Cerebellar cortex (tissue), 1 donor: ENCODE results near the gene ADAMTSL1.

Experiments used
- DNase-seq: peaks from one replicate; pipeline ENCODE4 v3.0.0-alpha.2; 2015; ENCODE audit warnings: low spot score

ADAMTSL1 gene

DNA sequence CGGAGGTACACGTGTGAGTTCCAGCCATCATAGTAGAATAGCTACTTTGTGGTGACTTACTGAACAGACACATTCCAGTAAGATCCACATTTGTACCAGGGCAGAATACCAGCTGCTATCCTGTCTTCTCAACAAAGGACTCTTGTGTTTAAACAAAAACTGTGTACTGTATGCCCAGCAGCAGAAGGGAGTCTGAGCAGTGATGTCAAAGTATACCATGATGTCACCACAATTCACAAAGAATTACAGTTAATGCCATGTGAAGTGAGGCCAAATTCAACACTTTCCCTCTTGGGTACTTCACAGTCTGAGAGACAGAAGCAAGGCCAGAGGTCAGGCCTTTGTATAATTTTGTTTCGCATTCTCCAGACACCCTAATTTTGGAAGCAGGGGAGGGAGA is 137.0 kb downstream of the ADAMTSL1 start:
- DNase-seq, result no peak

DNA sequence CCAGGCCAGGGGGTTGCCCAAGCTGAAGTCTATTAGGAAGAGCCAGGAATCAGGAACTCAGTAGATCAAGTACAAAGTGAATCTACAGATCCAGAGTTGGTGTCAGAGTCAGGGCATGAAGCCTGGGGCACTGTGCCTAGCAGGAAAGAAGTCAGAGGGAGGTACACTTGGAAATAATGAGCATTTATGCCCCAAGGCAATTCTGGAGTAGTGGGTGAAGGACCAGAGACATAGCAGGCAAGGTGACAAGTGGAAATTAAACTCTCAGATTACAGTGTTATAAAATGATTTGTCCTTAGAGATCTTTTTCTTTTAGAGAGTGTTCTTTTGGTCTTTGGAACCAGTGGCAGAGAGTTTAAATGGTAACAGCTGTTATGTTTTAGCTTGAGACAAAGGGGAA is 138.0 kb downstream of the ADAMTSL1 start:
- no peak for DNase-seq

DNA sequence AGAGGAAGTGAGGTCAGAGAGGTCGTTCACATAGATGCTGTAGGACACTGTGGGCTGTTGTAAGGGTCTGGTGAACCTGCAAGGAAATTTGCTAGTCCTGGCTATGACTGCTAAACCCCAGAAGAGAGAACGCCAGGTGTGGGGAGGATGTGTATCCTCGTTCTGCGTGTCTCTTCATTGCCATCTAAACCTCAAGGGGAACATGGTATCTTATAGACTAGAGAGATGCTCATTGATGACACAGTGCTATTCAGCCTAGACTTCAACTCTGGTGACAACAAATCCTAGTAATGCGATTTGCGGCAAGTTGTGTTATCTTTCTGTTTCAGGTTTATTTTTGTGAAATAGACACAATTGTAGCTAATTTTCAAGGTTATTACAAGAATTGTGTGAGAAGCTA is 140.2 kb downstream of the ADAMTSL1 start:
- no peak for DNase-seq

DNA sequence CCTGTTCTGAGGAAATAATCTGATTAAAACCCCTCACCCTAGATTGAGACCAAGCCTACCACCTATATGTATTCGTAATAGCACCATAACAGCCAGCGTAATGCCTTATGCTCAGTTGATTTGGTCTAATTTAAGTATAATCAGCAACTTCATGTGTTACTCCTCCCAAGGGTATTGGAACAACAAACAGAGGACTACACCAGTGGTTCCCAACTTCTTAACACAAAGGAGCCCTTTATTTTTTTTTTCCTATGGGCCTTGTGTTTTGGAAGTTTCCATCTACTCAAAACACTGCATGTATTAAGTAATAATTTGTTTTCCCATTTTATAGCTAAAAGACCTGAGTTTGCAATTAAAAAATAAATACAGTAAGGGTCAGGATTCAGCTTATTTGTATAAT is 140.7 kb downstream of the ADAMTSL1 start:
- DNase-seq, result no peak

DNA sequence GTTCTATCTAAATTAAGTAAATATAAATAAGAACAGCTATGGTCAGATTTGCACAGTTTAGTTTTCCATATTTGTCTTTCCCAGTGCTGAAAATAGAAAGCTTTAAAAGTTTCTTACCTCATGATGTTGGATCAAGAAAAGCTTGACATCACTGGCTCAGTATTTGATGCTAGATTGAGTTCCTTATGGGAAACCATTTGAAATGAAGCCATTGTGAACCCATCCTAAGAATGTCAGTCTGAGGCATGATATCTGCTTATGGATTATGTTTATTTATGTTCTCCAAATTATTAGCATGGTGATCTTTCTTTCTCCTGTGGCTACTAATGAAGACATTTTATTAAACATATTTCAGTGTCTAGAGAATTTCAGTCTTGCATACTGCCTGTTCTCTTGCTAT is 143.0 kb downstream of the ADAMTSL1 start:
- DNase-seq, result no peak

DNA sequence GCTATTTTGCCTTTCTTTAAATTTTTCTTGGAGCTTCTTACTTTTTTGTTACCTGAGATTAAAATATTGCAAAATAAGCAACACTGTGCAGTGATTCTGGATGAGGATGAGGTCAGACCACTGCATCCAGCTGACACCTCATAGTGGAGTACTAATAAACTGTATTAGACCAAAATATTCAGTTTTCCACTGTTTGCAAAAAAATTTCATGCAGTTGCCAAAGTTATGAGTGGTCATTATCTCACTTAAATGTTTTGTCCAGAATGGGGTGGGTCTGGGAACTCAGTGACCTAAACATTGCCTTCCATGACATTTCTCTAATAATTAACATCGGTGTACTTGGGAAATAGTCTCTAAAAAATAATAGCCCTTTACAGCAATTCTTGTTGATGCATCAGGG is 143.8 kb downstream of the ADAMTSL1 start:
- DNase-seq, result no peak

DNA sequence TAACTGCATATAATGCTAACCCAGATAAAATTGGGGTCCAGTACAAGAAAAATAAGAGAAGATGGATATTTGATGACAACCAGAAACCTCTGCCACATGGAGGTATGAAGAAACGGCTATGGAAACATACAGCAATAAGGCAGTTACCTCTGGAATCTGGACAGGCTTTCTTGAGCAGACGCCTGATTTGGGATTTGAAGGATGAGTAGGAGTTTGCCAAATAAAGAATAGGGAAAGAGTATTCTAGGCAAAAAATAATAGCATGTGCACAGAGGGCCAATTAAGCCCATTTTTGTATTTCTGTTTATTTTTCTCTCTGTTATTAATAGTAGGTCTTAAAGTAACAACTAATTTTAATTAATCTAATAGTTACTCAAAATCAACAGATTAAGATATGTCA is 144.9 kb downstream of the ADAMTSL1 start:
- DNase-seq, result no peak

DNA sequence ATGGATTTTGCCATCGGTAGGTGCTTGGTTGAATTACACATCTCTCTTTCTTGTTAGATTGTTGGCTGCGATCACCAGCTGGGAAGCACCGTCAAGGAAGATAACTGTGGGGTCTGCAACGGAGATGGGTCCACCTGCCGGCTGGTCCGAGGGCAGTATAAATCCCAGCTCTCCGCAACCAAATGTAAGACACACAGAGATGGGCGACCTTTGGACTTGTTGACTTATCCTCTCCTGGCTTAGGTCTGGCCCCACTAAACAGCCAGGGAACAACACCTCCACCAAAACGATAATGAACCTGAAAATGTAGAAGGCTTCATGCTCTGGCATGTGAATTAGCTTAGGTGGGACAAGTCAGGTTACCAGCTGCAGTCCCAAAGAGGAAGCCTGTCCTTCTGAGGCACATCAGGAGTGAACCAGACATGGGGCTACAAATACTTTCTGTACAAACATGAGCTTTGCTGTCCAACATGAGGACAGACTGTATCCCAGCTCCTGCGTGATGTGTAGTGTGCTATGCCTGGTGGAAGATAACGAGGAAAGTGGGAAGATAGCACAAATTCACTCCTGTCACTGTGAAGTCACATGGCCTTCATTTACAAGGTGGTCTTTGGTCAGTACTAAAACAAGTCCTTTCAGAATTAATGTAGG is 148.4 kb downstream of the ADAMTSL1 start:
- no peak for DNase-seq

DNA sequence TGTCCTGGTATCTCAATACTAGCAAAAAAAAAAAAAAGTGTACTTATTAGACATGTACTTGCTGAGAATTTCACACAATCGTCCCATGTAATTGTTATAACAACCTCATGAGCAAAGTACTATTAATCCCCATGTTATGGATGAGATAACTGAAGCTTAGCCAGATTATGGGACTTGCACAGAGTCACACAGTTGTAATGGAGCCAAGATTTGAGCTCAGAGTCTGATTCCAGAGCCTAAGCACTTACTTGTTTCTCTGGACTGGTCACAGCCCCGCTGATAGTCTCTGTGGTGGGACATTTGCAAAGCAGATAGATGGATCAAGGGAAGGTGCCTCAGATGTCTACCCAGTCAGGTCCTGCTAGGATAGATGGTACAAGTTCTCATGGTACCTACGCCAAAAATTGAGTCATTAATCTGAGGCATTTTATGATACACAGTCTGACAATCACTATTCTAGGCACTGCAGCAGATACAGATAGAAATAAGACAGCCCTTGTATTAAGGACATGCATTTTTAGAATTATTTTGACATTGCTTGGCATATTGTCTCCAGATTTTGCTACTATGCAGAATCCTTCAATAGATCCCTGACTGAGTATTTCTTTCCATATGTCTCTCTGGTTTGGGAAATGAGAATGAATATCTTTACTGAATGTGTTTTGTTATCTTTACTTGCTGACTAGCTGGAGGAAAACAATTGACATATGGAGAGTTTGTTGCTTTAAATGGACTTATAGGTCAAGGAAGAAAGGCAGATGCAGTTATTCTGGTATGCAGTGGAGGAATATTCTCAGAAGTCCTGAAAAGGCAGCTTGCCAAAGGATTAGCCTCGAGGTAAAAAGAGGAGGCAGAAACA is 149.5 kb downstream of the ADAMTSL1 start:
- DNase-seq, result no peak

DNA sequence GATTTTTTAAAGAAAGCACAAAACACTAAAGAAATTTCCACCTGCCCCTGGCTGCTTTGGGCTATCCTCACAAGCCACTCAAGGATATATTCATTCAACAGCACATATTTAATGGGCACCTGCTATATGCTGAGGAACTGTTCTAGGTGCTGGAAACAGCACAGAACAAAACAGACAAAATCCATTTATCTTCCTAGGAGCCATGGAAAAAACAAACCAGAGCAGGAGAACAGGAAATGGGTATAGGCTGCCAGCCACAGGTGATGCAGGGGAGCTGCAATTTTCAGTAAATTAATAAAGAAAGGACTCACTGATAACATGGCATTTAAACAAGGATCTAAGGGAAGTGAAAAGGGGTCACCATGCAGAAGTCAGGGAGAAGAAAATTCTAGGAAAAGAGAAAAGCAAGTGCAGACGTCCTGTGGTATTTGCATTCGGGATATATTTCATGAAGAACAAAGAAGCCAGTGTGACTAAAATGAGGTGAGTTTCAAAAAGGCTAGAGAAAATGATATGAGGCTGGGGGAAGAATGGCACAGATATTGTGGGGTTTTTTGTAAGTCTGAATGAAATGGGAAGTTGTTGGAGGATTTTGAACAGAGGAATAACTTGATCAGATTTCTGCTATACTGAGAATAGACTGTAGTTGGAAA is 152.2 kb downstream of the ADAMTSL1 start:
- DNase-seq, result no peak

DNA sequence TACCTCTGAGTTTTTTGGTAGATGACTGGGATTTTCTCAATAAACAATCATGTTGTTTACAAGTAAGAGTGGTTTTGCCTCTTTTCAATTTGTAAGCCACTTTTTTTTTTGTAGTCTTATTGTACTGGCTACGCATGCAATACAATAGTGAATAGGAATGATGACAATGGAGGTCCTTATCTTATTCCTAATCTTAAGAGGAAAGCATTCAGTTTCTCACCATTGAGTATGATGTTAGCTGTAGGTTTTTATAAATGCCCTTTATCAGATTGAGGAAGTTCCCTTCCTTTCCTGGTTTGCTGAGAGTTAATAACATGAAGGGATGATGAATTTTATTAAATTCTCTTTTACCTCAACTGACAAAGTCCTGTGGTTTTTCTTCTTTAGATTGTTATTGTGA is 155.2 kb downstream of the ADAMTSL1 start:
- no peak for DNase-seq

DNA sequence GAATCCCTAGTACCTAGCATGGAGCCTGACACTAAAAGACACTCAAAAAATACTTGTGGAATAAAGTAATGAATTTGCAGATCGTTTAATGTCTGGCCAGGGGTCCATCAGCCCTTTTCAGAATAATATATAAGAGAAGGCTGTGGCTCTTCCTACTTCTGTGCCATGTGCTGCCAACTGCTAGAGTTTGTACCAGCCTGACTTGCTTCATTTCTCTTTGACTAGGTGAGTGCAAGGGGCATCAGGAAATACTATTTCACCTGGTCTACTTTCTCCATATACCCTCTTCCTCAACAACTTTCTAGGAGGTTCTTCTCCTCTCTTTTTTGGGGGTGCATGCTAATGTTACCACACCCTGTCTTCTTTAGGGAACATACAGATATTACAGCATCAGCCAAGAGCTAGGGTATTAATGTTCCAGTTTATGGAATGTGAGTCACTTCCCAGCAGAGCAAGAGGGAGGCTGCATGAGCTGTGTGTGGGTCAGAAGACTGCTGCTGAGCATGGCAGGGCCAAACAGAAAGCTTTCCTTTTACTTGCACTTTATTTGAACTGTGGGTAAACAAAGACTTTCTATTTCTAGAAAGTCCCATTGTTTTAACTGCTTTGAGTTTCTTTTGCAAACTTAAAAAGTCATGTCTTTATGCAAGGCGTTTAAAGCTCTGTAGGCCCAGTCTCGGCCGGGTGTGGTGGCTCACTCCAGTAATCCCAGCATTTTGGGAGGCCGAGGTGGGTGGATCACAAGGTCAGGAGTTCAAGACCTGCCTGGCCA is 158.9 kb downstream of the ADAMTSL1 start:
- no peak for DNase-seq

DNA sequence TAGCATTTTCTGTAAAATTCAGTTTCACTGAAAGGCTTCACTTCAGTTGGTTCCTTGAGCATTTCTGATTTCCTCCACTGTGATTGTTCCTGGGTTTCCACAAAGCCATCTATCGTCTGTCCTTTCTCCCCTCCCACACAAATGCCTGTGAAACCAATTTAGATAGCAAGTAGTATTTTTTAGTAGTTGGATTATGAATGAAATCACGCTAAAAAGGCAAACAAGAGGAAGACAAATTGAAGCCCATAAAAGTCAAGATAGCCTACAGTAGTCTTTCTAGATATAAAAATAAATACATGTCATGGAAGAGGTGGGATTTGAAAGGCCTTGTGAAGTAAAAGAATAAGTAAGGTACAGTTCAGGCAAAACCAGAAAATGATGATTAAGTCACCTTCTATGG is 162.8 kb downstream of the ADAMTSL1 start:
- no peak for DNase-seq

DNA sequence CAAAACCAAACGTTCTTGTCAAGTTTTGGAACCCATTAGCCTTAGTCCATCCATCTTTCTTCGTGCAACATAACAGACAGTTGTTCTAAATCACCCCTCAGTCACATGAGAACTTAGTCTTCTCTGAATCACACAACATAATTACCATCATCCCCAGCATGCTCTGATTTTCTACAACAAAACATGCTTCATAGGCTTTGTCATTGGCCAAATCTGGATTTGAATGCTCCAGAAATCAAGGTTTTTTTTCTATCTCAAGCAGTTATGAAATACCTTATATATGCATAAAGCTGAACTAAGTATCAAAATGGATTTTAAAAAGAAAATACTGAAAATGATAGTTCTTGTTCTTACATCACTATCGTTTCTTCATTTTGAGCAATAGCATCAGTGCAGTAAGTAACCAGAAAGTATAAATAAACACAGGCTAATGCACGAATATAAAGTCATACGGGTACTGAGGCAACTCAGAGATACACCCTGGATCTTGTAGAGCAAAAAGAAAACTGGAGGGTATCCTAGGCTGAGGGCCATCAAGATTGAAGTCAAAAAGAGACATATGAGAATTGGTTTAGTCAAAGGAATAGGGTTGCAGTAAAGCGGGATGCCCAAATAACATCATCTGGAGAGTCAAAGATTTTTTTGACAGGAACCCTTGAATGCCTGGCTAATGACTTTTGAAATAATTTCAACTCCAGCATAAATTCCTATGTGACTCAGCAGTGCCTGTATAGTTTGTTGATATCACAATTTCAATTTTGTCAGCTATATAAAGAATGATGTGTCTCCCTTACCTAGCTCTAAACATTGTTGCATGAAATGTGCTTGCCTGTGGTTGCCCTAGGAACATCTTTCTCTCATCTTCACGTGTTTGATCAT is 164.7 kb downstream of the ADAMTSL1 start:
- no peak for DNase-seq

DNA sequence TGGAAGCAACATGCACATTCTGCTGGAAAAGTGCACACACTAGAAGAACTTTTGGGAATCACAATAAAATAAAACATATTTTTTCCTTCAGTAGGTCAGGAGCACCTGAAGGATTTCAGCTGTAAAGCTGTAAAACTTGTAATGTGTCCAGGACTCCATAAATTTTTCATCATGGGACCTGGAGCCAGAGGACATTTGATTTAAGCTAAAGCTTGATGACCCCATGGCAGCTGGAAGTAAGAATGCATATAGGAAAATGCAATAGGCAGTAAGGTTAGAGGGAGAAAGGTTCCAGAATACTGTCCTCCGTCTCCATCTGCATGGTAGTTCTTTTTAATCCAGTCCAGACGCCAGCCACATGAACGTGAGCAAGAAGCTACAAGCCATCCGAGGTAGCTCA is 166.0 kb downstream of the ADAMTSL1 start:
- DNase-seq, result no peak

DNA sequence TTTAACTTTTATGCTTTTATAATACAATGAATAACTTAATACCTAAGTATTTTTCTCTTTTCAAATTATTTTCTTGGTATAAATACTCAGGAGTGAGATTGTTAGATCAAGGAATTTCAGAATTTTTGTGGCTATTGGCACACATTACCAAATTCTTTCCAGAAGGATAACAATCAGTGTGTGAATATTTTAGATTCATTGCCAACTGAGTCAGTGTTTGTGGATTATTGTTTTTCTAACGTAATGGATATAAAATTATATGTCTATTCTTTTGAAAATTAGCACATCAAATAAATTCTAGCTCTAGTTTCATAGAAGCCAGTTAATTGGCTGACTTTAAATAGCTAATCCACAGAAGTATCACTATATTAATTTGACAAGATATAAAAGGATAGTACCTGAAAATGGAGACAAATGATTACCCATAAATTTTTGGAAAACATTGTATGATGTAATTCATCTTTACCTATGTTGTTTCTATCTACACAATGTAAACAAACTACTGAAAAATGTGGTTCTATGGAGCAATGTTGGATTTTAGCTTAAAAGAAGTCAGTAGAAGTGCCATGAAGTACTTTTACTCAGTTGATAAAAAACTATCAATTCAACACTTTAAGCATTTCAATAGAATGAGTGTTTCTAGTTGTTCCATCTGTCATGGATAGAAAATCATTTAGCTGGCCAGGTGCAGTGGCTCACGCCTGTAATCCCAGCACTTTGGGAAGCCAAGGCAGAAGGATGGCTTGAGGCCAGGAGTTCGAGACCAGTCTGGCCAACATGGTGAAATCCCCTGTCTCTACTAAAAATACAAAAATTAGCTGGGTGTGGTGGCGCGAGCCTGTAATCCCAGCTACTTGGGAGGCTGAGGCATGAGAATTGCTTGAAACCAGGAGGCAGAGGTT is 185.1 kb downstream of the ADAMTSL1 start:
- no peak for DNase-seq

DNA sequence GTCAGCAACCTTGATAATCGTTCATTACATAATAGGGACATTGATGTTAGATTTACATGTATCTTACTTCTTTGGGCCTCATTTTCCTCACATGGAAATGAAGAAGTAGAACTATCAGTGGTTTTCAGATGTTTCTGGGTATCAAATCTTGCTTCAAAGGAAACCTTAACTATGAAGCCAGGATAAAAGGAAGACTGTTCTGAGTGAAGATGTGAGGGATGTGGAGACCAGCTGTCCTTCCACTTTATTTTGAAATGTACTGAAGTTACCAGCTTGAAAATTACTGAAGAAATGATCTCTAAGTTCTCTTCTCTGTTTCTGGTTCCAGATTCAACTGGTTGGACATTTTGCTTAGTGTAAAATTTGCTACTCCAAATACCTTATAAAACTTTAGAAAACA is 186.0 kb downstream of the ADAMTSL1 start:
- DNase-seq, result no peak

DNA sequence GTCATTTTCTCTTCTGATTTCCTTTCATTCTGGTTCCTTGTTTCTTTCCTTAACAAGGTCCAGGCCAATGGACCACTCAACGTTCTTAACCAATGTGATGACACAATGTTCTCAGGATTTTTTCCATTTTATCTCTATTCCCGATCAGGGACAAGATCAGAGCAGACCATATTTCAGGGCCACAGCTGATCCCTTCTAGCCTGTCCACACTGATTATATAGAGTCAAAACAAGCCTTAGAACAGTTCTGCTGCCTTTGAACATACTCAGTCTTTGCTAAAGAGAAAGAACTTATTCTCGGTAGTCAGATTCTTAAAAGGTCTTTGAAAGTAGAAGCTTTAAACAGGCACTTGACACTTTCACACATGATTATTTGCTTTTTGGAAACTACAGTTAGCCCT is 188.4 kb downstream of the ADAMTSL1 start:
- no peak for DNase-seq

DNA sequence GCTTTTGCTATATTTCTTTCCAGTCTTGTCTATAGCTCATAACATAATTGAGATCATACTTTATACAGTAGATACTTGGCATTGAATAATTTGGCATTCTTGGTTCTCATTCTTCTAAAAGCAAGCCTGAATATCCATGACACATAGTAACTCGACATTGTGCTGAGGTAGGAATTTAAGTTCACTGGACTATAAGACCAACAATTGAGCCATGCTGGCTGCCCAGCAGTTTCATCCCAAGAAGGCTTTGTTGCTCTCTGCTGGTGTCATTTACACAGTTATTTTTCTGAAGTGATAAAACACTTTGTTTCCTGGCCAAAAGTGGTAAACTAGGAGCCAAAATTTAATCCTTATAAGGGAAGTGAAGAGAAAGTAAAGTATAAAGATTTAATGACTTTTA is 192.0 kb downstream of the ADAMTSL1 start:
- no peak for DNase-seq

DNA sequence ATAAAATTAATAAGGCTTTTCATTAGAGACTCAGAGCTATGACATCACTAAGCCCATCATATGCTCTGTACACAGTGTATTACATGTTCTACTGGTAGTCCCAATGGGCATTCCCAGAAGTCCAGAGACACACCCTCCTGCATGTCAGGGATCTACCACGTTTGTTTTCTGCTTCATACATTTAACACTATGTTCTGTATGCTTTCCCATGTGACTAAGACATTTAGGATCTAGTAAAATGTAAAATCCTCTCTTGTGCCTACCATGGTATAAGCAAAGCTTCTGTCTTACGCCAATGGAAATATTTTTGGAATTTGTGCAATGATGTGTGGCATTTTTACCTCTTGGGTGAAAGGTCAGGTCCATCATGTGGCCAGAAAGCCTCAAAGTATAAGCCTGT is 192.4 kb downstream of the ADAMTSL1 start:
- no peak for DNase-seq
